H1 (cell line): Measurements from ENCODE around the gene PAX5. TPM values are rescaled to one million over a fixed set of nuclear protein-coding genes. Genes with fewer than 3 reads are reported as not detected.

ENCODE experiments used
- CTCF ChIA-PET: fragments of 300-600 bp; sonication (Branson Sonifier 250); formaldehyde crosslinking; loops from one replicate; lab custom pipeline; 2021; ENCODE audit not compliant: partially characterized antibody; lab: Charles Lee
- POLR2A ChIA-PET: fragments of 300-600 bp; sonication (Branson Sonifier 250); formaldehyde crosslinking; loops from one replicate; lab custom pipeline; 2021; ENCODE audit warnings: inconsistent platforms; ENCODE audit not compliant: partially characterized antibody; lab: Charles Lee
- DNase-seq, 2 experiments: peaks; one replicate each; pipeline versions ENCODE4 v3.0.0 to v3.0.0-alpha.2; 2010 to 2022; ENCODE audit warnings: low spot score in 2 of 2, low read depth in 1 of 2, mixed read lengths in 1 of 2
- FAIRE-seq: peaks from 2 replicates; lab custom pipeline; 2011; peaks lifted over from hg19 to GRCh38; lab: Jason Lieb, UNC
- H2AFZ ChIP-seq: 2 replicates; pipeline ENCODE4 v1.8.1; 2012; ENCODE audit warnings: low read length, inconsistent platforms
- H2AK5ac ChIP-seq: 2 replicates; pipeline ENCODE4 v1.6.1; 2013; ENCODE audit warnings: low read depth, low read length
- H2BK120ac ChIP-seq: replicated peaks from 2 replicates; pipeline ENCODE3; 2013; ENCODE audit warnings: low read depth, low read length, inconsistent platforms
- H2BK12ac ChIP-seq: 2 replicates; pipeline ENCODE4 v1.6.1; 2013; ENCODE audit warnings: low read depth, low read length
- H2BK15ac ChIP-seq: 2 replicates; pipeline ENCODE4 v1.6.1; 2013; ENCODE audit warnings: low read length
- H2BK20ac ChIP-seq: 2 replicates; pipeline ENCODE4 v1.6.1; 2013; ENCODE audit warnings: low read length
- H2BK5ac ChIP-seq: 2 replicates; pipeline ENCODE4 v1.6.1; 2013; ENCODE audit warnings: low read depth, low read length
- H3K14ac ChIP-seq: 2 replicates; pipeline ENCODE4 v1.6.1; 2013; ENCODE audit warnings: inconsistent platforms; ENCODE audit not compliant: insufficient read length
- H3K18ac ChIP-seq: 2 replicates; pipeline ENCODE4 v1.6.1; 2013; ENCODE audit warnings: low read length; ENCODE audit errors: extremely low read depth
- H3K23ac ChIP-seq: 2 replicates; pipeline ENCODE4 v1.6.1; 2013; ENCODE audit warnings: inconsistent platforms; ENCODE audit not compliant: insufficient read length
- H3K23me2 ChIP-seq: 2 replicates; pipeline ENCODE4 v1.6.1; 2013; ENCODE audit warnings: low read depth, low read length
- H3K27ac ChIP-seq: 2 replicates; pipeline ENCODE4 v1.6.1; 2011; ENCODE audit warnings: low read depth, low read length, inconsistent platforms
- H3K27me3 ChIP-seq, 4 experiments: replicated peaks in 1 of 4; 1 replicate in 1 of 4; 2 replicates in 3 of 4; pipeline versions ENCODE4 v1.6.1 to v1.8.1; 2011 to 2013; ENCODE audit warnings: low read length in 3 of 4, mild to moderate bottlenecking in 3 of 4, inconsistent platforms in 2 of 4, mixed read lengths in 2 of 4, moderate library complexity in 1 of 4; ENCODE audit not compliant: control insufficient read depth in 3 of 4, insufficient read depth in 3 of 4; ENCODE audit errors: extremely low read depth in 1 of 4
- H3K36me3 ChIP-seq, 4 experiments: 2 replicates each; pipeline versions ENCODE4 v1.6.1 to v1.8.1; 2011 to 2013; ENCODE audit warnings: mild to moderate bottlenecking in 4 of 4, low read length in 3 of 4, moderate library complexity in 2 of 4, control low read depth in 1 of 4, inconsistent platforms in 1 of 4; ENCODE audit not compliant: insufficient read depth in 4 of 4, control insufficient read depth in 2 of 4
- H3K4ac ChIP-seq: replicated peaks from 2 replicates; pipeline ENCODE3; 2013; ENCODE audit warnings: low read length, low read depth, mixed read lengths, inconsistent platforms; ENCODE audit not compliant: insufficient read length
- H3K4me1 ChIP-seq, 4 experiments: replicated peaks in 1 of 4; 1 replicate in 1 of 4; 2 replicates in 3 of 4; pipeline versions ENCODE4 v1.6.1 to v1.8.1; 2011 to 2013; ENCODE audit warnings: low read length in 3 of 4, inconsistent platforms in 2 of 4, mixed read lengths in 1 of 4; ENCODE audit not compliant: insufficient read depth in 4 of 4, control insufficient read depth in 3 of 4
- H3K4me2 ChIP-seq, 2 experiments: 2 replicates each; pipeline versions ENCODE4 v1.6.1 to v1.8.1; 2011 to 2013; ENCODE audit warnings: low read depth in 2 of 2, low read length in 2 of 2, control low read depth in 1 of 2, inconsistent platforms in 1 of 2, mild to moderate bottlenecking in 1 of 2; ENCODE audit not compliant: insufficient read depth in 1 of 2
- H3K4me3 ChIP-seq, 4 experiments: fragments of 200-600, 300-600 bp in 1 of 4; sonication (generic), shearing (Covaris generic), sonication (Bioruptor Twin) in 1 of 4; 2 replicates each; pipeline versions ENCODE4 v1.5.1 to v1.8.1; 2011 to 2016; ENCODE audit warnings: low read length in 4 of 4, low read depth in 3 of 4, control low read depth in 2 of 4, inconsistent platforms in 2 of 4, mild to moderate bottlenecking in 2 of 4, mixed read lengths in 1 of 4, moderate library complexity in 1 of 4; ENCODE audit not compliant: insufficient read depth in 2 of 4; ENCODE audit errors: extremely low read depth in 1 of 4
- H3K56ac ChIP-seq: replicated peaks from 2 replicates; pipeline ENCODE3; 2013; ENCODE audit warnings: low read depth, mild to moderate bottlenecking, mixed read lengths, low read length, inconsistent platforms; ENCODE audit not compliant: insufficient read length
- H3K79me1 ChIP-seq: 2 replicates; pipeline ENCODE4 v1.6.1; 2013; ENCODE audit warnings: low read depth, low read length, control low read depth
- H3K79me2 ChIP-seq, 2 experiments: 2 replicates each; pipeline versions ENCODE4 v1.6.1 to v1.8.1; 2012 to 2013; ENCODE audit warnings: low read length in 2 of 2, mild to moderate bottlenecking in 2 of 2, inconsistent platforms in 1 of 2; ENCODE audit not compliant: insufficient read depth in 2 of 2, control insufficient read depth in 1 of 2
- H3K9ac ChIP-seq, 4 experiments: replicated peaks in 1 of 4; 1 replicate in 1 of 4; 2 replicates in 3 of 4; pipeline versions ENCODE4 v1.6.1 to v1.8.1; 2011 to 2013; ENCODE audit warnings: low read depth in 3 of 4, low read length in 3 of 4, control low read depth in 2 of 4, mild to moderate bottlenecking in 2 of 4, moderate library complexity in 2 of 4, inconsistent platforms in 1 of 4; ENCODE audit errors: extremely low read depth in 1 of 4
- H3K9me3 ChIP-seq, 2 experiments: 2 replicates each; pipeline versions ENCODE4 v1.6.1 to v1.8.1; 2012 to 2013; ENCODE audit warnings: mild to moderate bottlenecking in 2 of 2, moderate library complexity in 2 of 2, control low read depth in 1 of 2, inconsistent platforms in 1 of 2, low read depth in 1 of 2, low read length in 1 of 2, mixed read lengths in 1 of 2; ENCODE audit not compliant: insufficient read depth in 2 of 2
- H4K20me1 ChIP-seq, 2 experiments: replicated peaks in 1 of 2; 2 replicates each; pipeline versions ENCODE3 to v1.8.1; 2011 to 2013; ENCODE audit warnings: inconsistent platforms in 2 of 2, low read length in 2 of 2, mild to moderate bottlenecking in 1 of 2; ENCODE audit not compliant: insufficient read depth in 2 of 2, control insufficient read depth in 1 of 2
- H4K5ac ChIP-seq: 2 replicates; pipeline ENCODE4 v1.6.1; 2013; ENCODE audit warnings: low read length, low read depth, mixed read lengths, inconsistent platforms; ENCODE audit not compliant: insufficient read length
- H4K8ac ChIP-seq: 2 replicates; pipeline ENCODE4 v1.8.0; 2013; ENCODE audit warnings: mild to moderate bottlenecking, moderate library complexity, low read length, inconsistent platforms; ENCODE audit not compliant: insufficient read depth; ENCODE audit errors: extremely low read depth
- H4K91ac ChIP-seq: replicated peaks from 2 replicates; pipeline ENCODE3; 2013; ENCODE audit warnings: low read length, mixed read lengths, inconsistent platforms; ENCODE audit not compliant: insufficient read length
- BACH1 ChIP-seq: IDR thresholded peaks from 2 replicates; pipeline ENCODE4 v1.6.1; 2012; ENCODE audit warnings: low read length, improper control_type of control experiment
- CBX5 ChIP-seq: fragments of 300-800, 300-1000 bp; sonication (generic); IDR thresholded peaks from 2 replicates; pipeline ENCODE4 v1.7.1; 2016; ENCODE audit warnings: antibody characterized with exemption, low read length, low read depth
- CBX8 ChIP-seq: fragments of 300-800, 300-1000 bp; sonication (generic); IDR thresholded peaks from 2 replicates; pipeline ENCODE4 v1.7.1; 2016; ENCODE audit warnings: low read depth, low read length, borderline replicate concordance
- CEBPB ChIP-seq: IDR thresholded peaks from 2 replicates; pipeline ENCODE4 v1.6.1; 2012; ENCODE audit warnings: low read depth, low read length
- CHD1 ChIP-seq: IDR thresholded peaks from 2 replicates; pipeline ENCODE4 v1.6.1; 2012; ENCODE audit warnings: low read depth, low read length, improper control_type of control experiment
- EP300 ChIP-seq, 2 experiments: IDR thresholded peaks; 1 replicate in 1 of 2; 2 replicates in 1 of 2; pipeline ENCODE4 v1.6.1; 2011 to 2012; ENCODE audit warnings: low read depth in 2 of 2, low read length in 2 of 2, mild to moderate bottlenecking in 2 of 2, borderline replicate concordance in 1 of 2, inconsistent platforms in 1 of 2, moderate library complexity in 1 of 2
- EZH2 ChIP-seq: fragments of 200-600 bp; sonication (generic); IDR thresholded peaks from 2 replicates; pipeline ENCODE4 v1.7.1; 2012; ENCODE audit warnings: low read depth, mild to moderate bottlenecking, moderate library complexity, low read length, inconsistent platforms; ENCODE audit not compliant: severe bottlenecking
- RAD21 ChIP-seq, 2 experiments: IDR thresholded peaks in 1 of 2; conservative IDR thresholded peaks in 1 of 2; 2 replicates each; pipeline ENCODE4 v1.6.1; 2011; ENCODE audit warnings: low read depth in 2 of 2, low read length in 2 of 2, improper control_type of control experiment in 1 of 2, inconsistent platforms in 1 of 2, mild to moderate bottlenecking in 1 of 2, moderate library complexity in 1 of 2
- RFX5 ChIP-seq: IDR thresholded peaks from 2 replicates; pipeline ENCODE4 v1.6.1; 2011; ENCODE audit warnings: low read depth, low read length, improper control_type of control experiment, borderline replicate concordance
- SIN3A ChIP-seq, 2 experiments: IDR thresholded peaks in 1 of 2; conservative IDR thresholded peaks in 1 of 2; 2 replicates each; pipeline ENCODE4 v1.6.1; 2011 to 2012; ENCODE audit warnings: low read length in 2 of 2, improper control_type of control experiment in 1 of 2, low read depth in 1 of 2, mild to moderate bottlenecking in 1 of 2
- TAF1 ChIP-seq: IDR thresholded peaks from 2 replicates; pipeline ENCODE4 v1.6.1; 2011; ENCODE audit warnings: mild to moderate bottlenecking, low read depth, low read length
- WGBS, 2 experiments: shearing (Covaris generic) in 1 of 2; methylation state at CpG; one replicate each; pipeline versions ENCODE4 v1.1.6 to v1.1.7; 2013 to 2015; ENCODE audit warnings: low lambda C conversion rate in 2 of 2, mixed read lengths in 2 of 2, inconsistent platforms in 1 of 2, low coverage in 1 of 2, missing lambda C conversion rate in 1 of 2; ENCODE audit not compliant: insufficient replicate concordance in 2 of 2, insufficient coverage in 1 of 2, insufficient read length in 1 of 2; ENCODE audit errors: extremely low coverage in 1 of 2, missing lambda C conversion rate in 1 of 2; 5-methylcytosine and 5-hydroxymethylcytosine counted together
- polyA plus RNA-seq, 7 experiments: library from polyadenylated mRNA; depleted of rRNA in 3 of 7; stranded (reverse) in 5 of 7; unstranded in 2 of 7; fragments of >200 nt in 5 of 7; fragments of 200-250 nt in 2 of 7; gene quantifications; 1 replicate in 5 of 7; 2 replicates in 1 of 7; 4 replicates in 1 of 7; pipeline versions ENCODE4 v1.2.1 to v1.2.3, GENCODE V29; 2011 to 2013; ENCODE audit warnings: missing spikeins in 2 of 7, mixed read lengths in 2 of 7
- total RNA-seq: library from RNA; stranded (reverse); fragmentation: NEBNext Ultra II Directional; extraction: Animal tissue kit (Norgen Biotek cat#: 25700); gene quantifications from 2 replicates; pipeline ENCODE4 v1.2.1, GENCODE V29; 2021
- TF ChIP-seq, protein P1 (sequence below): IDR thresholded peaks from 2 replicates; pipeline ENCODE4 v1.6.1; 2011; ENCODE audit warnings: low read length, improper control_type of control experiment

PAX5 gene
- total and polyA plus RNA-seq, 2 of the 8 experiments (the other 6 are each of a cell fraction or from before 2014, with no cell fraction given), result 0.29 to 0.43 TPM

GRCh38 chr9:36928210-36928609, 105.9 kb downstream of the PAX5 start:
- WGBS, 2 experiments, result 92% methylated on average over 2 of the region's 2 CpGs; no CpG with 5 or more reads in 1 of the 2 experiments
- no peak overlapping the region for H3K4me2 ChIP-seq
- no peak for TF ChIP-seq EP300 (IDR thresholded peaks at IDR 0.05; ENCODE audit: borderline replicate concordance in 1 of 2, low read depth in 2 of 2, low read length in 2 of 2)
- no peak for TF ChIP-seq CHD1
- no peak for TF ChIP-seq RFX5
- TF ChIP-seq EZH2, result no peak
- no peak for TF ChIP-seq BACH1
- TF ChIP-seq CBX5, result no peak
- TF ChIP-seq CBX8, result no peak
- TF ChIP-seq RAD21 (IDR thresholded peaks at IDR 0.05 in 1 of 2, conservative IDR thresholded peaks at IDR 0.05 in 1 of 2; ENCODE audit: low read depth in 2 of 2, low read length in 2 of 2), result no peak
- no peak for TF ChIP-seq SIN3A (conservative IDR thresholded peaks at IDR 0.05 in 1 of 2, IDR thresholded peaks at IDR 0.05 in 1 of 2; ENCODE audit: low read depth in 1 of 2, low read length in 2 of 2)
- no peak for TF ChIP-seq CEBPB
- TF ChIP-seq, protein P1, sequence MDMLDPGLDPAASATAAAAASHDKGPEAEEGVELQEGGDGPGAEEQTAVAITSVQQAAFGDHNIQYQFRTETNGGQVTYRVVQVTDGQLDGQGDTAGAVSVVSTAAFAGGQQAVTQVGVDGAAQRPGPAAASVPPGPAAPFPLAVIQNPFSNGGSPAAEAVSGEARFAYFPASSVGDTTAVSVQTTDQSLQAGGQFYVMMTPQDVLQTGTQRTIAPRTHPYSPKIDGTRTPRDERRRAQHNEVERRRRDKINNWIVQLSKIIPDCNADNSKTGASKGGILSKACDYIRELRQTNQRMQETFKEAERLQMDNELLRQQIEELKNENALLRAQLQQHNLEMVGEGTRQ, result no peak
- TF ChIP-seq TAF1, result no peak

More at GRCh38 chr9:36928210-36928609, 105.9 kb downstream of the PAX5 start:
- Histone ChIP-seq H3K23ac (no peak overlapping the region), H3K36me3 (no peaks in the 10 kb centered on the region), H2AFZ (no peak overlapping the region), H3K9me3 (no peaks in the 10 kb centered on the region), H2BK15ac (no peak overlapping the region), H3K79me1 (no peaks in the 10 kb centered on the region), H3K27ac (no peak overlapping the region), H2BK5ac (no peak overlapping the region), H3K14ac (no peak overlapping the region), H3K4ac (no peak overlapping the region), H3K56ac (no peak overlapping the region), H3K18ac (no peak overlapping the region), H2BK20ac (no peak overlapping the region), H3K4me3 (no peak overlapping the region), H3K23me2 (no peaks in the 10 kb centered on the region), H3K4me1 (no peaks in the 10 kb centered on the region), H3K79me2 (no peaks in the 10 kb centered on the region), H4K5ac (no peak overlapping the region), H4K20me1 (no peaks in the 10 kb centered on the region), H2AK5ac (0 out of 2 replicates have a peak overlapping the region, but pooled peaks have one; percentile 75), H2BK12ac (no peak overlapping the region), H3K9ac (no peak overlapping the region), H4K91ac (no peak overlapping the region), H4K8ac (no peak overlapping the region), H2BK120ac (no peak overlapping the region), H3K27me3 (no peaks in the 10 kb centered on the region; a peak in 1 of 7 replicates)
- ChIA-PET POLR2A (no interaction called here), CTCF (interaction anchor here (1.1 to 1.2 kb wide), 2 partner anchors 21 to 52 kb away, joined by 3 to 4 read pairs; no protein-coding TSS in a partner anchor)
- DNase-seq (no peak), FAIRE-seq (no peak)
